IMR-90 (cell line): Measurements from ENCODE around the gene PRKACG. TPM values are rescaled to one million over a fixed set of nuclear protein-coding genes. Genes with fewer than 3 reads are reported as not detected.

Source experiments
- ATAC-seq: fragments of 200-7000 bp; cut with Tn5 transposase; 2 replicates; pipeline ENCODE4 v1.9.1; 2020; ENCODE audit warnings: low read depth, mild to moderate bottlenecking, moderate library complexity
- BruUV-seq: library from RNA; stranded (reverse); fragments of 400-500 nt; replicated peaks from 2 replicates; lab custom pipeline; 2021; lab: Mats Ljungman, UMichigan
- CTCF ChIA-PET: fragments of 300-600 bp; formaldehyde crosslinking; extraction: SDS; loops from one replicate; lab custom pipeline; 2021; ENCODE audit warnings: antibody characterized with exemption; lab: Yijun Ruan, JAX
- POLR2A ChIA-PET: fragments of 300-600 bp; sonication (Branson Sonifier 250); formaldehyde crosslinking; loops from one replicate; lab custom pipeline; 2022; ENCODE audit warnings: antibody characterized with exemption; ENCODE audit not compliant: unreplicated experiment; lab: Charles Lee
- DNase-seq: peaks from one replicate; pipeline ENCODE4 v3.0.0; 2013
- H2AFZ ChIP-seq: replicated peaks from 2 replicates; pipeline ENCODE3; 2013; ENCODE audit warnings: low read length, mild to moderate bottlenecking; ENCODE audit not compliant: poor library complexity
- H2AK5ac ChIP-seq: 2 replicates; pipeline ENCODE4 v1.6.1; 2013; ENCODE audit warnings: low read depth, low read length, inconsistent platforms
- H2AK9ac ChIP-seq: replicated peaks from 2 replicates; pipeline ENCODE3; 2013; ENCODE audit warnings: mild to moderate bottlenecking, low read depth, low read length, moderate library complexity; ENCODE audit not compliant: poor library complexity
- H2BK120ac ChIP-seq: 2 replicates; pipeline ENCODE4 v1.6.1; 2013; ENCODE audit warnings: low read depth, low read length, inconsistent platforms
- H2BK15ac ChIP-seq: 3 replicates; pipeline ENCODE4 v1.6.1; 2013; ENCODE audit warnings: low read depth, low read length, inconsistent platforms
- H2BK20ac ChIP-seq: 2 replicates; pipeline ENCODE4 v1.6.1; 2013; ENCODE audit warnings: low read depth, mild to moderate bottlenecking, inconsistent platforms, low read length, moderate library complexity
- H2BK5ac ChIP-seq: 2 replicates; pipeline ENCODE4 v1.6.1; 2013; ENCODE audit warnings: mild to moderate bottlenecking, low read depth, low read length, inconsistent platforms; ENCODE audit not compliant: poor library complexity, severe bottlenecking
- H3K14ac ChIP-seq: replicated peaks from 2 replicates; pipeline ENCODE4 v1.6.1; 2013; ENCODE audit warnings: low read depth, low read length, inconsistent platforms
- H3K18ac ChIP-seq: 2 replicates; pipeline ENCODE4 v1.6.1; 2013; ENCODE audit warnings: low read depth, low read length, control low read depth
- H3K23ac ChIP-seq: 2 replicates; pipeline ENCODE4 v1.6.1; 2013; ENCODE audit warnings: low read depth, low read length, inconsistent platforms
- H3K27ac ChIP-seq: 2 replicates; pipeline ENCODE4 v1.5.1; 2013; ENCODE audit warnings: mild to moderate bottlenecking, control low read depth, low read length; ENCODE audit not compliant: insufficient read depth
- H3K27me3 ChIP-seq: 2 replicates; pipeline ENCODE4 v1.6.1; 2013; ENCODE audit warnings: low read length; ENCODE audit not compliant: control insufficient read depth, insufficient read depth
- H3K36me3 ChIP-seq: 2 replicates; pipeline ENCODE4 v1.6.1; 2013; ENCODE audit warnings: low read length, mixed read lengths; ENCODE audit not compliant: control insufficient read depth, insufficient read depth
- H3K4ac ChIP-seq: 2 replicates; pipeline ENCODE4 v1.6.1; 2013; ENCODE audit warnings: low read depth, low read length, inconsistent platforms
- H3K4me1 ChIP-seq: 2 replicates; pipeline ENCODE4 v1.6.1; 2013; ENCODE audit warnings: low read length, mixed read lengths; ENCODE audit not compliant: control insufficient read depth, insufficient read depth
- H3K4me2 ChIP-seq: 2 replicates; pipeline ENCODE4 v1.6.1; 2013; ENCODE audit warnings: low read depth, mild to moderate bottlenecking, control low read depth, low read length, moderate library complexity
- H3K4me3 ChIP-seq: 2 replicates; pipeline ENCODE4 v1.5.1; 2013; ENCODE audit warnings: low read depth, mild to moderate bottlenecking, control low read depth, low read length, moderate library complexity; ENCODE audit not compliant: insufficient read depth
- H3K56ac ChIP-seq: 2 replicates; pipeline ENCODE4 v1.6.1; 2013; ENCODE audit warnings: low read length, inconsistent platforms; ENCODE audit not compliant: insufficient read depth; ENCODE audit errors: extremely low read depth
- H3K79me1 ChIP-seq, 2 experiments: 2 replicates each; pipeline ENCODE4 v1.6.1; 2013; ENCODE audit warnings: low read length in 2 of 2, inconsistent platforms in 1 of 2, low read depth in 1 of 2
- H3K9ac ChIP-seq: 2 replicates; pipeline ENCODE4 v1.6.1; 2013; ENCODE audit warnings: low read depth, low read length, control low read depth
- H3K9me1 ChIP-seq: 2 replicates; pipeline ENCODE4 v1.6.1; 2013; ENCODE audit warnings: low read length, inconsistent platforms; ENCODE audit not compliant: insufficient read depth
- H3K9me3 ChIP-seq: 2 replicates; pipeline ENCODE4 v1.6.1; 2013; ENCODE audit warnings: low read length; ENCODE audit not compliant: control insufficient read depth, insufficient read depth
- H4K20me1 ChIP-seq: 2 replicates; pipeline ENCODE4 v1.6.1; 2013; ENCODE audit warnings: low read length, inconsistent platforms; ENCODE audit not compliant: insufficient read depth
- H4K5ac ChIP-seq: 2 replicates; pipeline ENCODE4 v1.6.1; 2013; ENCODE audit warnings: mild to moderate bottlenecking, low read depth, low read length, control low read depth
- H4K8ac ChIP-seq, 2 experiments: 2 replicates each; pipeline ENCODE4 v1.6.1; 2013; ENCODE audit warnings: low read depth in 2 of 2, low read length in 2 of 2, control low read depth in 1 of 2, inconsistent platforms in 1 of 2
- H4K91ac ChIP-seq: 2 replicates; pipeline ENCODE4 v1.6.1; 2013; ENCODE audit warnings: low read depth, low read length, inconsistent platforms; ENCODE audit not compliant: insufficient read depth
- BHLHE40 ChIP-seq: fragments of 150-350 bp; IDR thresholded peaks from 2 replicates; pipeline ENCODE4 v1.6.1; 2016; ENCODE audit warnings: mild to moderate bottlenecking, low read depth, low read length
- CEBPB ChIP-seq: IDR thresholded peaks from 2 replicates; pipeline ENCODE4 v1.6.1; 2012; ENCODE audit warnings: low read depth, low read length, improper control_type of control experiment
- CHD1 ChIP-seq: IDR thresholded peaks from 2 replicates; pipeline ENCODE4 v1.6.1; 2012; ENCODE audit warnings: low read depth, low read length, improper control_type of control experiment
- CTCF ChIP-seq: conservative IDR thresholded peaks from 2 replicates; pipeline ENCODE4 v1.5.1; 2012; ENCODE audit warnings: mild to moderate bottlenecking, low read depth, low read length, improper control_type of control experiment
- ELK1 ChIP-seq: fragments of 150-350 bp; IDR thresholded peaks from 2 replicates; pipeline ENCODE4 v1.6.1; 2016; ENCODE audit warnings: low read depth, mild to moderate bottlenecking, low read length, moderate library complexity, borderline replicate concordance
- FOS ChIP-seq: fragments of 150-350 bp; IDR thresholded peaks from 2 replicates; pipeline ENCODE4 v1.6.1; 2016; ENCODE audit warnings: low read depth, low read length
- MAFK ChIP-seq: IDR thresholded peaks from 2 replicates; pipeline ENCODE4 v1.6.1; 2012; ENCODE audit warnings: low read depth, low read length, improper control_type of control experiment
- MAZ ChIP-seq: IDR thresholded peaks from 2 replicates; pipeline ENCODE4 v1.6.1; 2012; ENCODE audit warnings: low read depth, mild to moderate bottlenecking, low read length, improper control_type of control experiment, moderate library complexity, borderline replicate concordance
- MXI1 ChIP-seq: IDR thresholded peaks from 2 replicates; pipeline ENCODE4 v1.6.1; 2012; ENCODE audit warnings: low read depth, mild to moderate bottlenecking, low read length, moderate library complexity, borderline replicate concordance
- NFE2L2 ChIP-seq: fragments of 150-350 bp; IDR thresholded peaks from 2 replicates; pipeline ENCODE4 v1.6.1; 2016; ENCODE audit warnings: low read depth, mild to moderate bottlenecking, low read length
- POLR2A ChIP-seq: IDR thresholded peaks from 2 replicates; pipeline ENCODE4 v1.6.1; 2012; ENCODE audit warnings: mild to moderate bottlenecking, low read depth, low read length
- RAD21 ChIP-seq: IDR thresholded peaks from 2 replicates; pipeline ENCODE4 v1.6.1; 2012; ENCODE audit warnings: low read length, improper control_type of control experiment
- RCOR1 ChIP-seq: IDR thresholded peaks from 2 replicates; pipeline ENCODE4 v1.6.1; 2012; ENCODE audit warnings: mild to moderate bottlenecking, low read length, improper control_type of control experiment; ENCODE audit not compliant: insufficient replicate concordance
- RFX5 ChIP-seq: IDR thresholded peaks from 2 replicates; pipeline ENCODE4 v1.8.0; 2012; ENCODE audit warnings: low read depth, mild to moderate bottlenecking, low read length, moderate library complexity
- SMC3 ChIP-seq: fragments of 150-350 bp; IDR thresholded peaks from 2 replicates; pipeline ENCODE4 v1.6.1; 2016; ENCODE audit warnings: low read depth, mild to moderate bottlenecking, antibody characterized with exemption, low read length, moderate library complexity
- USF2 ChIP-seq: fragments of 150-350 bp; IDR thresholded peaks from 2 replicates; pipeline ENCODE4 v1.6.1; 2017; ENCODE audit warnings: mild to moderate bottlenecking, antibody characterized with exemption, low read length, low read depth
- WGBS, 2 experiments: methylation state at CpG; one replicate each; pipeline versions ENCODE4 v1.1.5 to v1.1.7; 2013; ENCODE audit warnings: missing lambda C conversion rate in 2 of 2; ENCODE audit not compliant: insufficient read length in 1 of 2; ENCODE audit errors: extremely low coverage in 2 of 2; 5-methylcytosine and 5-hydroxymethylcytosine counted together
- dilution Hi-C: fragments of 300-500 bp; cut with HindIII; formaldehyde crosslinking; loops from one replicate; pipeline ENCODE4 v1.14.3; 2018; ENCODE audit warnings: low sequenced_read_pairs; ENCODE audit not compliant: unreplicated experiment
- in situ Hi-C: fragments of 300-500 bp; cut with MboI; formaldehyde crosslinking; loops from 3 replicates; pipeline ENCODE4 v1.14.3; 2019; ENCODE audit warnings: low sequenced_read_pairs, inconsistent platforms, mixed read lengths
- intact Hi-C: fragments of 100-400 bp; cut with micrococcal nuclease; formaldehyde crosslinking; loops from 2 replicates; pipeline ENCODE4 v1.10.0; 2022
- polyA plus RNA-seq, 3 experiments: library from polyadenylated mRNA; depleted of rRNA; stranded (reverse); fragments of >200 nt; gene quantifications; 2 replicates each; pipeline ENCODE4 v1.2.3, GENCODE V29; 2012; ENCODE audit warnings: low replicate concordance in 1 of 3
- total RNA-seq: library from RNA; depleted of rRNA; stranded (reverse); fragments of >200 nt; gene quantifications from 2 replicates; pipeline ENCODE4 v1.2.3, GENCODE V29; 2012

The PRKACG gene
- total and polyA plus RNA-seq, 2 of the 4 experiments (the other 2 are of a cell fraction), result not detected

- dilution Hi-C loops (no loop called here), in situ Hi-C loops (no loop called here), intact Hi-C loops (loop anchor here (10.0 kb wide), 1 partner anchor 652 kb away; no protein-coding TSS in a partner anchor)
- no peak overlapping the region for H2BK5ac ChIP-seq
- no TSS peak for BruUV-seq
- no peak overlapping the region for H3K56ac ChIP-seq
- no peak overlapping the region for H3K4ac ChIP-seq
- H3K14ac ChIP-seq, result no peak overlapping the region
- H3K4me1 ChIP-seq, result no peaks in the 10 kb centered on the region
- DNase-seq, result no peak
- H2AFZ ChIP-seq, result no peak overlapping the region
- H3K9ac ChIP-seq, result no peak overlapping the region
- no peak overlapping the region for H3K27ac ChIP-seq
- no peak overlapping the region for H4K8ac ChIP-seq
- POLR2A ChIA-PET, result no interaction called here
- 80% methylated on average over 1 of the region's 5 CpGs; no CpG with 5 or more reads in 1 of the 2 experiments for WGBS, 2 experiments
- H3K18ac ChIP-seq, result no peak overlapping the region
- no peak overlapping the region for H2BK15ac ChIP-seq
- no peak overlapping the region for H2BK20ac ChIP-seq
- H2AK5ac ChIP-seq, result no peak overlapping the region
- H4K91ac ChIP-seq, result no peak overlapping the region
- peaks cover 6% of the 10 kb centered on the region for H3K27me3 ChIP-seq
- no peak for ATAC-seq
- H3K36me3 ChIP-seq, result no peaks in the 10 kb centered on the region
- no peak overlapping the region for H3K4me3 ChIP-seq
- TF ChIP-seq RFX5 (no peak), FOS (no peak), MAFK (no peak), SMC3 (no peak), USF2 (no peak), ELK1 (no peak), POLR2A (no peak), CTCF (no peak), RCOR1 (no peak), CHD1 (no peak), MXI1 (no peak), BHLHE40 (no peak), CEBPB (no peak), RAD21 (no peak), MAZ (no peak), NFE2L2 (no peak)
- H3K23ac ChIP-seq, result no peak overlapping the region
- H3K9me1 ChIP-seq, result no peaks in the 10 kb centered on the region
- no peaks in the 10 kb centered on the region for H3K9me3 ChIP-seq
- no peak overlapping the region for H4K5ac ChIP-seq
- H4K20me1 ChIP-seq, result no peaks in the 10 kb centered on the region
- no peak overlapping the region for H2BK120ac ChIP-seq
- H3K79me1 ChIP-seq, result no peaks in the 10 kb centered on the region
- H2AK9ac ChIP-seq, result no peak overlapping the region
- no peak overlapping the region for H3K4me2 ChIP-seq
- CTCF ChIA-PET, result no interaction called here
These were observed 17.5 kb downstream of the PRKACG start for GRCh38 chr9:68996462-68996861.
